ENCODE data around the gene ACER1.

The ACER1 gene

GRCh38 chr19:6263735-6264444 is 69.5 kb downstream of the ACER1 start:
- DNase-seq: no peak

DNA sequence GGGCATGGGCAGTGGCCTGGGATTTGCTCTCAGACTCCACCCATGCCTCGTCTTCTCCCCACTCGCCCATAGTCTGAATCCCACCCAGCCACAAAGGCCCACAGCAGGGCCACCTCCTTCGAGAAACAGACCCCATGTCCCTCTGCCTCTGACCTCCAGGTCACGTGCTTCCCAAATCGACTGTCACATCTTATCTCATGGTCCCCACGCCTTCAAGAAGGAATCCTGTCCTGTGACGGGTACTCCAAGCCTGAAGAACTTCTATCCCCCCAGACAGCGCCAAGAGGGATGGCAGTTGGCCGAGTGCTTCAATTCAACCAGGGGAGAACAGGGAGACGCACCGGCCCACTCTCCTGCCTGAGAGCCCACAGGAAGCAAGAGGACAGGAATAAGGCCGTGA is 70.1 kb downstream of the ACER1 start:
- DNase-seq: no peak

- DNase-seq: no peak
Measured at GRCh38 chr19:6262519-6262918, 70.9 kb downstream of the ACER1 start.

- no peak for DNase-seq
Measured at GRCh38 chr19:6261883-6262282, 71.5 kb downstream of the ACER1 start.

GRCh38 chr19:6260912-6261650 is 72.3 kb downstream of the ACER1 start:
- DNase-seq: no peak

DNA sequence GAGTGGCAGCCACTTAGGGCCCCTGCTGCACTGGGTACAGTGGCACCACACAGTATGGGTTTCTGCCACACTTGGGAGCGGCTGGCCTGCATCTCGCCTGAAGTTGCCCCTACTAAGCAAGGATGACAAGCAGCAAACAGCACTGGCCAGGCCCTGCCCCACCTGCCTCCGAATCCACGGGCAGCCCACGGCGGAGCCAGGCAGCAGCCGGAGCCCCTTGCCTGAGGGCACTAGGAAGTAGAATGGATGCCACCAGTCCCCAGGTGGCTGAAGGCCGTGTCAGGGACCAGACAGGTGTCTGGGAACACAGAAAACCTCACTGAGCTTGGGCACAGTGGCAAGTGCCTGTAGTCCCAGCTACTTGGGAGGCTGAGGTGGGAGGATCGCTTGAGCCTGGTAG is 73.0 kb downstream of the ACER1 start:
- no peak for DNase-seq

DNA sequence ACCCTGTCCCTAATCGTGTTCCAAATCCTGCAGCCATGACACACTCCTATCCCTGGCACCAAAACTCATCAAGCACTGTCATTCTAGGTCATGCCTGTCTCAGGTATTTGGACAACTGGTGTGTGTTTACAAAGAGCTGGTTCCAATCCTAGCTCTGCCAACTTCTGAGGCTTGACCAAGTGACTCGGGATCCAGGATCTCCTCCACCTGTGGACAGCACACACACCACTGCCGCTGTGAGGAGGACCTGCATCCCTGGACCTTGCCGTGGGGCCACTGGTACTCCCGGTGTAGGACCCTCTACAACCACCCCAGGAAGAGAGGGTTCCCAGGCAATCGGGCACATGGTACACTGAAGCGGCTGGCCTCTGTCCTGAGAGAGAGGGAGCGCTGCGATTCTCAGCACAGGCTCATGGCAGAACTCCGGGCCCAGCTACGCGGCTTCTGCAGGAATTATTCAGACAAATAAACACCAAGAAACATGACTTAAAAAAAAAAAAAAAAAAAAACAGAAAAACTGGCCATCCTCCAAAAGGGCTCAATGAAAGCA is 74.0 kb downstream of the ACER1 start:
- no peak for DNase-seq

GRCh38 chr19:6258812-6259311 is 74.5 kb downstream of the ACER1 start:
- DNase-seq: no peak
